Small intestine (tissue), 7 donors: Measurements from ENCODE around the gene FOXO3. TPM values are rescaled to one million over a fixed set of nuclear protein-coding genes. Genes with fewer than 3 reads are reported as not detected.
"Not testable (repeated sequence)": the region's sequence is repeated elsewhere in the genome, so short reads cannot be mapped to it uniquely, and the experiment has no call there.

Experiments used
- DNase-seq, 2 donors: peaks; one replicate each; pipeline versions ENCODE4 v3.0.0 to v3.0.0-alpha.2; 2013
- FAIRE-seq: peaks from 2 replicates; lab custom pipeline; 2012; peaks lifted over from hg19 to GRCh38; lab: Jason Lieb, UNC
- H3K27ac ChIP-seq, 3 donors: one replicate each; pipeline ENCODE4 v1.5.1; 2013; ENCODE audit warnings: low read length in 2 of 3, mild to moderate bottlenecking in 2 of 3, control low read depth in 1 of 3, inconsistent platforms in 1 of 3, low read depth in 1 of 3, moderate library complexity in 1 of 3
- H3K27me3 ChIP-seq, 3 donors: one replicate each; pipeline ENCODE4 v1.6.1; 2013; ENCODE audit warnings: low read length in 3 of 3, inconsistent platforms in 1 of 3; ENCODE audit not compliant: control insufficient read depth in 3 of 3, insufficient read depth in 3 of 3
- H3K36me3 ChIP-seq, 3 donors: one replicate each; pipeline ENCODE4 v1.6.1; 2013; ENCODE audit warnings: low read length in 3 of 3, inconsistent platforms in 1 of 3, low read depth in 1 of 3, mild to moderate bottlenecking in 1 of 3, moderate library complexity in 1 of 3; ENCODE audit not compliant: control insufficient read depth in 3 of 3, insufficient read depth in 2 of 3
- H3K4me1 ChIP-seq, 3 donors: one replicate each; pipeline ENCODE4 v1.6.1; 2013; ENCODE audit warnings: low read length in 2 of 3, inconsistent platforms in 1 of 3, low read depth in 1 of 3, mild to moderate bottlenecking in 1 of 3, moderate library complexity in 1 of 3; ENCODE audit not compliant: control insufficient read depth in 3 of 3, insufficient read depth in 2 of 3
- H3K4me3 ChIP-seq, 3 donors: one replicate each; pipeline ENCODE4 v1.5.1; 2013; ENCODE audit warnings: low read length in 3 of 3, control low read depth in 1 of 3, inconsistent platforms in 1 of 3, low read depth in 1 of 3, mild to moderate bottlenecking in 1 of 3, moderate library complexity in 1 of 3
- H3K9me3 ChIP-seq, 2 donors: one replicate each; pipeline ENCODE4 v1.6.1; 2013; ENCODE audit warnings: low read depth in 1 of 2, low read length in 1 of 2; ENCODE audit not compliant: control insufficient read depth in 2 of 2, insufficient read depth in 1 of 2
- WGBS, 3 donors: extraction: QIAGEN DNeasy Blood & Tissue Kit; methylation state at CpG; one replicate each; pipeline ENCODE4 v1.1.7; 2013; 5-methylcytosine and 5-hydroxymethylcytosine counted together
- polyA plus RNA-seq, 4 donors: library from polyadenylated mRNA; stranded (reverse) in 3 of 4; unstranded in 1 of 4; fragments of 200-250 nt in 3 of 4; fragments of 120-200 nt in 1 of 4; gene quantifications; one replicate each; pipeline versions ENCODE4 v1.2.1 to v1.2.3, GENCODE V29; 2013
- donor health status: healthy with polysubstance abuse.
- donor health status: control.
- donor health status: control.
- donor health status: Bipolar disorder and iron deficiency.
- donor health status: healthy.

Gene FOXO3
- polyA plus RNA-seq, 4 donors, result 8.7 to 40.4 (median 14.3) TPM

- H3K4me3 ChIP-seq, result peak overlapping the region; percentile 60 to 89 (median 75)
- H3K27me3 ChIP-seq, result no peaks in the 10 kb centered on the region
- FAIRE-seq (no peak), DNase-seq (peak; percentile 65 to 87)
- H3K36me3 ChIP-seq, result peaks cover 0 to 12% (median 0%) of the 10 kb centered on the region in 3 donors
- H3K4me1 ChIP-seq, result peaks cover 2 to 26% (median 5%) of the 10 kb centered on the region in 3 donors
- 1% methylated on average over 47 to 105 of the region's 105 CpGs for WGBS, 3 donors
- H3K9me3 ChIP-seq, result no peaks in the 10 kb centered on the region
- H3K27ac ChIP-seq, result peak overlapping the region; percentile 91 to 99 (median 99)
These were observed 3.0 kb upstream of the FOXO3 start for GRCh38 chr6:108557494-108558371.

- H3K4me3 ChIP-seq, result peak overlapping the region; percentile 60 to 89 (median 75)
- FAIRE-seq, result no peak
- H3K36me3 ChIP-seq, result peaks cover 0 to 13% (median 0%) of the 10 kb centered on the region in 3 donors
- peaks cover 2 to 31% (median 7%) of the 10 kb centered on the region in 3 donors for H3K4me1 ChIP-seq
- no peaks in the 10 kb centered on the region for H3K9me3 ChIP-seq
- H3K27ac ChIP-seq, result peak overlapping the region; percentile 93 to 99 (median 99)
- H3K27me3 ChIP-seq, result no peaks in the 10 kb centered on the region
- DNase-seq, result peak; percentile 98 to 100
- WGBS, 3 donors, result 0 to 1% (median 0%) methylated on average over 58 of the region's 58 CpGs
These were observed 2.2 kb upstream of the FOXO3 start for GRCh38 chr6:108558372-108559096.

DNA sequence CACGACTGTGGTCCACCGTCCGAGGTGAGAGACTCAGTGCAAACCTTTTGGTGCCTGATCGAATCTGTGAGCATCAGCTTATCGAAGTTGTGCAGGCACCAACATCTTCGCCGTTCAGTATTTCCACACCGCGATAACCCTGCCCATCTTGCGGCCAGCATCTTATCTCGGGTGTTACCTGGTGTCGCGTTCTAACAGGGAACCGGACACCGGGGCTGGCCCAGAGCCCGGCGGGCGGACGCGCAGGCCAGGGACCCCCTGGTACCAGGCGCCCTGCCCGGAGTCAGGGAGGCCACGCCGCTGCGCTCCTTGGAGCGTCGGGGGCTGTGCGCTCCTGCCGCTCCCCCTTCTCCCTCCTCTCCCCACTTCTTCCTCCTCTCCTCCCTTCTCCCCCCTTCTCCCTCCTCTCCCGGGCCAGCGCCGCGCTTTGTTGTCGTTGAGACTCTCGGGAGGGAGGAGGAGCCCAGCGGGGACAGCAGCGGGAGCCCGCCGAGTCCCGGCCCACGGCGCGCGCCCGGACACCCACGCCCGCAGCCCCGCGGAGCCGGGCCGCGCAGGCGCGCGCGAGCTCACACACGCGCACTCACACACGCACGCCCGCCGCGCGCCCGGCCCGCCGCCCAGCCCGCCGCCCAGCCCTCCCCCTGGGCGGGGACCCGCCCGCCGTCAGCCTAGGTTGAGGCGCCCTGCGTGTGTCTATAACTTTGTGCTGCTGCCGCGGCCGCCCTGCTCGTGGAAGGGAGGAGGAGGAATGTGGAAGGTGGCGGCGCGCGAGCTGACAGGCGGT, 1.4 kb upstream of the FOXO3 start:
- FAIRE-seq, result no peak
- peaks cover 0 to 13% (median 0%) of the 10 kb centered on the region in 3 donors for H3K36me3 ChIP-seq
- H3K4me1 ChIP-seq, result peaks cover 2 to 31% (median 7%) of the 10 kb centered on the region in 3 donors
- peak overlapping the region; percentile 60 to 89 (median 75) for H3K4me3 ChIP-seq
- H3K9me3 ChIP-seq, result no peaks in the 10 kb centered on the region
- no peaks in the 10 kb centered on the region for H3K27me3 ChIP-seq
- H3K27ac ChIP-seq, result peak overlapping the region; percentile 99 to 100 (median 99)
- peak; percentile 89 to 95 for DNase-seq
- 0% methylated on average over 49 to 84 of the region's 84 CpGs for WGBS, 3 donors

- Histone ChIP-seq H3K36me3 (peaks cover 0 to 13% (median 0%) of the 10 kb centered on the region in 3 donors), H3K27ac (peak overlapping the region; percentile 99 to 100 (median 99)), H3K9me3 (no peaks in the 10 kb centered on the region), H3K4me1 (peaks cover 2 to 35% (median 9%) of the 10 kb centered on the region in 3 donors), H3K4me3 (peak overlapping the region; percentile 60 to 89 (median 75)), H3K27me3 (no peaks in the 10 kb centered on the region)
- FAIRE-seq, result no peak
- whole genome bisulfite sequencing, 3 donors, result 0% methylated on average over 34 to 64 of the region's 64 CpGs
- DNase-seq, result peak; percentile 59 to 87
These were observed 744 bp upstream of the FOXO3 start for GRCh38 chr6:108559884-108560462.

DNA sequence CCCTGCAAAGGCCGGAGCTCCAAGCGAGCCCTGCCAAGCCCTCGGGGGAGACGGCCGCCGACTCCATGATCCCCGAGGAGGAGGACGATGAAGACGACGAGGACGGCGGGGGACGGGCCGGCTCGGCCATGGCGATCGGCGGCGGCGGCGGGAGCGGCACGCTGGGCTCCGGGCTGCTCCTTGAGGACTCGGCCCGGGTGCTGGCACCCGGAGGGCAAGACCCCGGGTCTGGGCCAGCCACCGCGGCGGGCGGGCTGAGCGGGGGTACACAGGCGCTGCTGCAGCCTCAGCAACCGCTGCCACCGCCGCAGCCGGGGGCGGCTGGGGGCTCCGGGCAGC, 561 bp downstream of the FOXO3 start:
- WGBS, 3 donors, result 10 to 20% methylated on average over 1 to 26 of the region's 40 CpGs; no CpG with 5 or more reads in 1 of the 3 donors
- Histone ChIP-seq H3K4me3 (peak overlapping the region; percentile 60 to 84 (median 75)), H3K36me3 (peaks cover 0 to 13% (median 0%) of the 10 kb centered on the region in 3 donors), H3K4me1 (peaks cover 5 to 34% (median 13%) of the 10 kb centered on the region in 3 donors), H3K27ac (peak overlapping the region; percentile 92 to 94 (median 94))
- not testable (repeated sequence) for H3K9me3 ChIP-seq, FAIRE-seq, DNase-seq, H3K27me3 ChIP-seq

- WGBS, 3 donors, result 12 to 26% (median 24%) methylated on average over 46 of the region's 46 CpGs
- peaks cover 0 to 16% (median 0%) of the 10 kb centered on the region in 3 donors for H3K36me3 ChIP-seq
- H3K9me3 ChIP-seq, result no peaks in the 10 kb centered on the region
- peak; percentile 66 to 78 for DNase-seq
- H3K27me3 ChIP-seq, result no peaks in the 10 kb centered on the region
- H3K4me1 ChIP-seq, result peaks cover 7 to 34% (median 20%) of the 10 kb centered on the region in 3 donors
- FAIRE-seq, result no peak
- H3K27ac ChIP-seq, result peak overlapping the region; percentile 92 to 94 (median 94)
- H3K4me3 ChIP-seq, result peak overlapping the region; percentile 60 to 84 (median 75)
These were observed 1.2 kb downstream of the FOXO3 start for GRCh38 chr6:108561742-108562502.

DNA sequence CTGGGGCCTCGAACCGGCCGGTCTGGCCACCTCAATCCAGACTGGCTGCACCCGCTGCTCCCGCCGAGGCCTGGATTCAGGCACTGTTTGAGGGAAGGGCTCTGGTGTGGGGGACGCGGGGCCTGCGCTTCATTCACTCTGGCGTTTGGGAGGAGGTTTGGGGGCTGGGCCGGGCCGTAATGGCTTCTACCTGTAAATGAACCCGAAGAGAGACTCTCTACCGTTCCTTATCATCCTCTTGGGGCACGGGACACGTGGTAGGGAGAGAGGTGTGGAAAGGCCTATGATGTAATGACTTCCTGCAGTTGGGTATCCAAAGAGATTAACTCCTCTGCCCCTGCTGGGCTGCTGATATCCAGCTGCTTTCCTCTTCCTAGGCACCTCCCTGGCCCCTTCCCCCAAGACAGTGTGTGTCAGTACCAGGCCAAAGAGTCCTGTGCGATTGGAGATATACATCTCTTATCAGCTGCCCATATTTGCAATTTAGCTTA, 1.8 kb downstream of the FOXO3 start:
- FAIRE-seq (no peak), DNase-seq (peak; percentile 87 to 93)
- no peaks in the 10 kb centered on the region for H3K27me3 ChIP-seq
- H3K27ac ChIP-seq, result peak overlapping the region; percentile 92 to 94 (median 94)
- H3K9me3 ChIP-seq, result no peaks in the 10 kb centered on the region
- 12 to 25% (median 23%) methylated on average over 17 of the region's 17 CpGs for WGBS, 3 donors
- peaks cover 0 to 22% (median 3%) of the 10 kb centered on the region in 3 donors for H3K36me3 ChIP-seq
- peak overlapping the region; percentile 60 to 84 (median 75) for H3K4me3 ChIP-seq
- H3K4me1 ChIP-seq, result peaks cover 5 to 32% (median 20%) of the 10 kb centered on the region in 3 donors
